SHP77 (cell line): ENCODE measurements around the gene PCDH15.

Source experiments
- DNase-seq, 2 experiments: peaks; one replicate each; lab custom pipeline; 2025; lab: John Stamatoyannopoulos, UW

Gene PCDH15

GRCh38 chr10:53846809-53847208, 954.2 kb downstream of the PCDH15 start:
- no peak for DNase-seq

- DNase-seq = no peak
Measured at GRCh38 chr10:53843736-53844362, 957.2 kb downstream of the PCDH15 start.

- DNase-seq = no peak
Measured at GRCh38 chr10:53841483-53842145, 959.4 kb downstream of the PCDH15 start.

GRCh38 chr10:53840653-53841052, 960.4 kb downstream of the PCDH15 start:
- no peak for DNase-seq

GRCh38 chr10:53839440-53840039, 961.5 kb downstream of the PCDH15 start:
- no peak for DNase-seq

GRCh38 chr10:53836638-53837037, 964.4 kb downstream of the PCDH15 start:
- no peak for DNase-seq

- DNase-seq = no peak
Measured at GRCh38 chr10:53833908-53834307, 967.1 kb downstream of the PCDH15 start.

GRCh38 chr10:53827261-53827660, 973.8 kb downstream of the PCDH15 start:
- no peak for DNase-seq

- DNase-seq = no peak
Measured at GRCh38 chr10:53808677-53809372, 992.2 kb downstream of the PCDH15 start.

- no peak for DNase-seq
Measured at GRCh38 chr10:53786236-53786900, 1014.7 kb downstream of the PCDH15 start.

- no peak for DNase-seq
Measured at GRCh38 chr10:53771701-53772100, 1029.3 kb downstream of the PCDH15 start.

GRCh38 chr10:53770903-53771302, 1030.1 kb downstream of the PCDH15 start:
- no peak for DNase-seq

GRCh38 chr10:53765311-53765710, 1035.7 kb downstream of the PCDH15 start:
- DNase-seq = no peak

GRCh38 chr10:53754596-53755250, 1046.3 kb downstream of the PCDH15 start:
- DNase-seq = no peak
